Nephron (organoid): Measurements from ENCODE around the gene PRAC1.

Source experiments
- H3K27ac Mint-ChIP-seq, 3 experiments: 2 replicates each; pipeline ENCODE4 v1.8.0; 2020; ENCODE audit warnings: mixed read lengths in 3 of 3, mild to moderate bottlenecking in 2 of 3, moderate library complexity in 1 of 3
- H3K27me3 Mint-ChIP-seq: 2 replicates; pipeline ENCODE4 v1.8.0; 2021; ENCODE audit warnings: low read depth, mild to moderate bottlenecking, moderate library complexity, mixed read lengths
- H3K36me3 Mint-ChIP-seq: 2 replicates; pipeline ENCODE4 v1.8.0; 2020; ENCODE audit warnings: low read depth, mixed read lengths
- H3K4me1 Mint-ChIP-seq: 2 replicates; pipeline ENCODE4 v1.8.0; 2020; ENCODE audit warnings: mixed read lengths
- H3K4me3 Mint-ChIP-seq, 3 experiments: 2 replicates each; pipeline ENCODE4 v1.8.0; 2020; ENCODE audit warnings: mild to moderate bottlenecking in 3 of 3, mixed read lengths in 3 of 3, moderate library complexity in 2 of 3
- H3K9me3 Mint-ChIP-seq: 2 replicates; pipeline ENCODE4 v1.8.0; 2020; ENCODE audit warnings: mixed read lengths
- CTCF ChIP-seq, 3 experiments: fragments of 200-600 bp; sonication (generic); IDR thresholded peaks; one replicate each; pipeline ENCODE4 v1.5.0; 2021; ENCODE audit warnings: antibody characterized with exemption in 3 of 3; ENCODE audit not compliant: unreplicated experiment in 3 of 3

The PRAC1 gene

GRCh38 chr17:48760411-48760810 lies 38.1 kb upstream of the PRAC1 start:
- H3K27me3 Mint-ChIP-seq = peaks cover 95% of the 10 kb centered on the region
- no peak overlapping the region for H3K4me3 Mint-ChIP-seq
- no peaks in the 10 kb centered on the region for H3K36me3 Mint-ChIP-seq
- H3K27ac Mint-ChIP-seq = no peak overlapping the region
- H3K4me1 Mint-ChIP-seq = peaks cover 11% of the 10 kb centered on the region
- peaks cover 2% of the 10 kb centered on the region for H3K9me3 Mint-ChIP-seq
- TF ChIP-seq CTCF (IDR thresholded peaks at IDR 0.05; ENCODE audit: unreplicated experiment in 3 of 3) = no peak

GRCh38 chr17:48759288-48759687 lies 37.0 kb upstream of the PRAC1 start:
- Mint-ChIP-seq H3K36me3 (no peaks in the 10 kb centered on the region), H3K27ac (no peak overlapping the region)

GRCh38 chr17:48757524-48757961 lies 35.2 kb upstream of the PRAC1 start:
- peaks cover 21% of the 10 kb centered on the region for H3K4me1 Mint-ChIP-seq
- TF ChIP-seq CTCF (IDR thresholded peaks at IDR 0.05; ENCODE audit: unreplicated experiment in 3 of 3) = no peak
- no peaks in the 10 kb centered on the region for H3K36me3 Mint-ChIP-seq
- H3K4me3 Mint-ChIP-seq = no peak overlapping the region
- peaks cover 98% of the 10 kb centered on the region for H3K27me3 Mint-ChIP-seq
- H3K9me3 Mint-ChIP-seq = peaks cover 2% of the 10 kb centered on the region
- no peak overlapping the region for H3K27ac Mint-ChIP-seq

More at GRCh38 chr17:48759288-48759687, 37.0 kb upstream of the PRAC1 start:
- TF ChIP-seq CTCF (IDR thresholded peaks at IDR 0.05; ENCODE audit: unreplicated experiment in 3 of 3) = no peak
- Mint-ChIP-seq H3K4me3 (no peak overlapping the region), H3K9me3 (peaks cover 2% of the 10 kb centered on the region), H3K27me3 (peaks cover 98% of the 10 kb centered on the region), H3K4me1 (peaks cover 11% of the 10 kb centered on the region)

- Mint-ChIP-seq H3K4me3 (no peak overlapping the region), H3K27me3 (peaks cover 98% of the 10 kb centered on the region), H3K36me3 (no peaks in the 10 kb centered on the region), H3K4me1 (peaks cover 21% of the 10 kb centered on the region), H3K27ac (no peak overlapping the region), H3K9me3 (peaks cover 2% of the 10 kb centered on the region)
- no peak for TF ChIP-seq CTCF (IDR thresholded peaks at IDR 0.05; ENCODE audit: unreplicated experiment in 3 of 3)
These were observed 34.5 kb upstream of the PRAC1 start for GRCh38 chr17:48756830-48757251.

- Mint-ChIP-seq H3K36me3 (no peaks in the 10 kb centered on the region), H3K9me3 (peaks cover 1% of the 10 kb centered on the region), H3K4me1 (peaks cover 27% of the 10 kb centered on the region), H3K27me3 (peaks cover 100% of the 10 kb centered on the region), H3K27ac (no peak overlapping the region), H3K4me3 (peak overlapping the region in 2 of 3 experiments; percentile 35 to 48)
- no peak for TF ChIP-seq CTCF (IDR thresholded peaks at IDR 0.05; ENCODE audit: unreplicated experiment in 3 of 3)
These were observed 33.0 kb upstream of the PRAC1 start for GRCh38 chr17:48755356-48755755.

GRCh38 chr17:48754500-48755261 lies 32.4 kb upstream of the PRAC1 start:
- peaks cover 27% of the 10 kb centered on the region for H3K4me1 Mint-ChIP-seq
- H3K27ac Mint-ChIP-seq = no peak overlapping the region
- no peaks in the 10 kb centered on the region for H3K36me3 Mint-ChIP-seq
- peaks cover 100% of the 10 kb centered on the region for H3K27me3 Mint-ChIP-seq
- H3K4me3 Mint-ChIP-seq = peak overlapping the region in 2 of 3 experiments; percentile 35 to 48
- H3K9me3 Mint-ChIP-seq = no peaks in the 10 kb centered on the region
- TF ChIP-seq CTCF (IDR thresholded peaks at IDR 0.05; ENCODE audit: unreplicated experiment in 3 of 3) = no peak
